Measurements from ENCODE around the gene LRMDA. TPM values are rescaled to one million over a fixed set of nuclear protein-coding genes. Genes with fewer than 3 reads are reported as not detected.
A peak's percentile ranks its signal among the peaks of the same experiment; 100 is the strongest.

Gene LRMDA
- total and polyA plus RNA-seq, 2 of the 4 experiments (the other 2 are of a cell fraction): 0.07 TPM; not detected in 1

GRCh38 chr10:75672842-75673241, 241.4 kb downstream of the LRMDA start:
- WGBS, 2 experiments (ENCODE audit: extremely low coverage in 2 of 2, insufficient read length in 1 of 2): no CpG with 5 or more reads among the region's 4 CpGs
- Histone ChIP-seq H4K91ac (ENCODE audit: insufficient read depth, low read depth, low read length) (no peak overlapping the region), H3K23ac (ENCODE audit: low read depth, low read length) (no peak overlapping the region), H3K9me3 (ENCODE audit: control insufficient read depth, insufficient read depth, low read length) (no peaks in the 10 kb centered on the region), H4K20me1 (ENCODE audit: insufficient read depth, low read length) (no peaks in the 10 kb centered on the region), H2AK9ac (replicated peaks; ENCODE audit: low read depth, low read length, poor library complexity) (no peak overlapping the region), H3K14ac (replicated peaks; ENCODE audit: low read depth, low read length) (no peak overlapping the region), H3K79me1 (ENCODE audit: low read depth in 1 of 2, low read length in 2 of 2) (no peaks in the 10 kb centered on the region), H4K5ac (ENCODE audit: low read depth, low read length) (no peak overlapping the region), H2BK120ac (ENCODE audit: low read depth, low read length) (no peak overlapping the region), H2AFZ (replicated peaks; ENCODE audit: low read length, poor library complexity) (no peak overlapping the region), H3K9me1 (ENCODE audit: insufficient read depth, low read length) (no peaks in the 10 kb centered on the region), H2BK20ac (ENCODE audit: low read depth, low read length) (no peak overlapping the region), H2BK5ac (ENCODE audit: low read depth, low read length, poor library complexity, severe bottlenecking) (no peak overlapping the region), H2AK5ac (ENCODE audit: low read depth, low read length) (no peak overlapping the region), H3K4ac (ENCODE audit: low read depth, low read length) (no peak overlapping the region), H3K4me2 (ENCODE audit: low read depth, low read length) (no peak overlapping the region), H3K27ac (ENCODE audit: insufficient read depth, low read length) (no peak overlapping the region), H3K4me1 (ENCODE audit: control insufficient read depth, insufficient read depth, low read length) (no peaks in the 10 kb centered on the region), H2BK15ac (ENCODE audit: low read depth, low read length) (no peak overlapping the region), H3K9ac (ENCODE audit: low read depth, low read length) (no peak overlapping the region), H3K27me3 (ENCODE audit: control insufficient read depth, insufficient read depth, low read length) (0 out of 2 replicates have a peak, but pooled peaks cover 2% of the 10 kb centered on the region), H3K56ac (ENCODE audit: extremely low read depth, insufficient read depth, low read length) (no peak overlapping the region), H4K8ac (ENCODE audit: low read depth in 2 of 2, low read length in 2 of 2) (no peak overlapping the region), H3K36me3 (ENCODE audit: control insufficient read depth, insufficient read depth, low read length) (no peaks in the 10 kb centered on the region), H3K4me3 (ENCODE audit: insufficient read depth, low read depth, low read length) (no peak overlapping the region), H3K18ac (ENCODE audit: low read depth, low read length) (no peak overlapping the region)
- in situ Hi-C loops (cut with MboI; ENCODE audit: low sequenced_read_pairs): no loop called here
- intact Hi-C loops (cut with micrococcal nuclease): no loop called here
- CTCF ChIA-PET: interaction anchor here (0.8 kb wide), 1 partner anchor 11 kb away, joined by 4 read pairs; no protein-coding TSS in a partner anchor
- dilution Hi-C loops (cut with HindIII; ENCODE audit: low sequenced_read_pairs, unreplicated experiment): no loop called here
- DNase-seq: peak; percentile 5
- POLR2A ChIA-PET (ENCODE audit: unreplicated experiment): no interaction called here
- no peak for ATAC-seq (ENCODE audit: low read depth)
- no TSS peak for BruUV-seq (replicated peaks)
- TF ChIP-seq RFX5 (IDR thresholded peaks at IDR 0.05; ENCODE audit: low read depth, low read length) (no peak), RAD21 (IDR thresholded peaks at IDR 0.05; ENCODE audit: low read length) (no peak), CEBPB (IDR thresholded peaks at IDR 0.05; ENCODE audit: low read depth, low read length) (no peak), POLR2A (IDR thresholded peaks at IDR 0.05; ENCODE audit: low read depth, low read length) (no peak), USF2 (IDR thresholded peaks at IDR 0.05; ENCODE audit: low read depth, low read length) (no peak), MXI1 (IDR thresholded peaks at IDR 0.05; ENCODE audit: borderline replicate concordance, low read depth, low read length) (no peak), ELK1 (IDR thresholded peaks at IDR 0.05; ENCODE audit: borderline replicate concordance, low read depth, low read length) (no peak), MAZ (IDR thresholded peaks at IDR 0.05; ENCODE audit: borderline replicate concordance, low read depth, low read length) (no peak), SMC3 (IDR thresholded peaks at IDR 0.05; ENCODE audit: low read depth, low read length) (no peak), FOS (IDR thresholded peaks at IDR 0.05; ENCODE audit: low read depth, low read length) (no peak), CHD1 (IDR thresholded peaks at IDR 0.05; ENCODE audit: low read depth, low read length) (no peak), BHLHE40 (IDR thresholded peaks at IDR 0.05; ENCODE audit: low read depth, low read length) (no peak), CTCF (conservative IDR thresholded peaks at IDR 0.05; ENCODE audit: low read depth, low read length) (no peak), RCOR1 (IDR thresholded peaks at IDR 0.05; ENCODE audit: insufficient replicate concordance, low read length) (no peak), NFE2L2 (IDR thresholded peaks at IDR 0.05; ENCODE audit: low read depth, low read length) (no peak), MAFK (IDR thresholded peaks at IDR 0.05; ENCODE audit: low read depth, low read length) (no peak)

All from IMR-90 (cell line).